Stimulated activated CD8-positive, alpha-beta memory T cell treated with anti-CD3 and anti-CD28 coated beads, Interleukin-15, amount 100 ng/mL, for 48 hours (primary cell): Measurements from ENCODE around the gene ZNF749.
"Not testable (repeated sequence)": the region's sequence is repeated elsewhere in the genome, so short reads cannot be mapped to it uniquely, and the experiment has no call there.

Source experiments
- DNase-seq, 2 donors: peaks; one replicate each; pipeline ENCODE4 v3.0.0-alpha.2; 2020; ENCODE audit warnings: low read depth in 2 of 2

Gene ZNF749

GRCh38 chr19:57465680-57466381 lies 30.7 kb downstream of the ZNF749 start:
- no peak for DNase-seq

DNA sequence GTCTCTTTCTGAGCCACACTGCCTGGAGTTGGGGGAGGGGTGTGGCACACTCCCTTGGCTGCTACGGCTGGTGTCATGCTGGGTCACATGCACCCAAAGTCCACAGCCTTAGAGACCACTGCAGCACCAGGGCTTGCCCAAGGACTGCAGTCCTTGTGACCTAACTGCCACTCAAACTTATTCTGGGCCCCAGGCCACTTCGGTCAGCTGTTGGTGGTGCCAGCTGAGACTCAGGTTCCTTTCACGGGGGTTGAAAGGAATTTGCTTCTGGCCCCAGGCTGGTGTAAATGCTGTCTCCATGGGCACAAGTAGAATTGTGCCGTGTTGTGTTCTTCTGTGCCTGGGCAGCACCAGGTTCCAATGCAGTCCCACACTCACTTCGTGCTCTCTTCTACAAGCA lies 31.4 kb downstream of the ZNF749 start:
- DNase-seq: no peak

DNA sequence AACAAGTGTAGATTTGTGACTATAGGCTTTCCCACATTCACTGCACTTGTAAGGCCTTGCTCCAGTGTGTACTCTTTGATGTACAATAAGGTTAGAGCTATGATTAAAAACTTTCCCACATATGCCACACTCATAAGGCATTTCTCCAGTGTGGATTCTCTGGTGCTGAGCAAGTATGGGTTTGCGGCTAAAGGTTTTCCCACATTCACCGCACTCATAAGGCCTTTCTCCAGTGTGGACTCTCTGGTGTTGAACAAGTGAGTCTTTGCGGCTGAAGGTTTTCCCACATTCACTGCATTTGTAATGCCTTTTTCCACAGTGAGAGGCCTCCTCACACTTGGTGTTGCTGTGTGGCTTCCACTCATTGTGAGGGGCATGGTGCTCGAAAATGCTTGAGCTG lies 38.5 kb downstream of the ZNF749 start:
- no peak for DNase-seq

DNA sequence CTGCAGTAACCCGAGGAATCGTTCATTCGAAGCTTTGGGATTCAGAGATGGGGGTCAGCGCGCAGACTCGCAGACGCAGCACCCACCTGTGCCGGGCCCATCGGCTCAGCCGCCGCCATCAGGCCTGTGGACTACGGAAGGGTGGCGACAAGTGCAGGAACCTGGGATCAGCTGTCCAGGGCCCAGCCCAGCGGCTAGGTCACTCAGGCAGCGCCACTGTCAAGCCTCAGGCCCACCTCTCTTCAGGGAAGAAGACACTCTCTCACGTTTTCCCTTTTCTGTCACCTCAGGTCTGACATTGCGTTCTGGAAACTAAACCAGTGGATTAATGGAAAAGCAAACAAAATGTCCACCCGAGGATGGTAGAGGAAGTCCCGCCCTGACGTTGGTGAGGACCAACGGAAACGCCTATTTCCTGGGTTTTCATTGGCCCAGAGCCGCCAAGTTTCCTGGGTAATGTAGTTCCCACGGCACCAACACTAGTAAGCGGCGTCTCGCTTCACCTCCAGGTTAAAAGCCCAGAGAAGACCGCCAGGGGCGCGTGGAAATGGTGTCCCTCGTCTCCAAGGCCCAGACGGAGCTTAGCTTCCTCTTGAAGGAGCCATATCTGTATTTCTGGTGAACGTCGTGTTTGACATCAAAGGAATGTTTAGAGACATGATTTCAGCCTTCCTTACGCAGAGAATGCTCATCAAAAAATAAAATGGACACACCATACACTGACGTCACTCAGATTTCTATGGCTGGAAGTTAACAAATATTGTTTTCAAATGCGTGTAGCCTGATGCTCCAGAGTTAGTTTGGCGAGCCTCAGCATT lies 42.3 kb downstream of the ZNF749 start, which contains the start of gene ZNF772:
ZNF772 (minus strand) TSS at position 376 of the 818 bp plus-strand sequence; CDS start at position 119, 257 bp downstream.
- peak; percentile 73 to 79 for DNase-seq

GRCh38 chr19:57487477-57488298 lies 52.6 kb downstream of the ZNF749 start, which contains the start of gene ZNF419:
Gene ZNF419 (plus strand): TSS chr19:57487750. CDS start chr19:57487951, 201 bp downstream.
- DNase-seq: peak; percentile 84 to 88

DNA sequence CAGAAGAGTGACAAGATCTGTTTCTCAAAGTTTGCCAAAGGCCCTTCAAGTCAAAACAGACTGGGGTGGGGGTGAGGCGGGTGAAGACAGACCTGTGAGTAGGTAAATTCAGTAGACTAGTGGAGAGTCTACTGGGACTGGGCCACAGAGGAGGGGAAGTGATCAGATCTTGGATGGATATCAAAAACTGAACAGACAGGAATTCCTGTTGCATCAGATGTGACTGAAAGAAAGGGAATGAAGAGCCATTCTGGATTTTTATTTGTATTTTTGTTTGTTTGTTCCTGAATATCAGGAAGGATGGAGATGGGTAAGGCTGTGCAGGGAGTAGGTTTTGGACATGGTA lies 53.1 kb downstream of the ZNF749 start:
- not testable (repeated sequence) for DNase-seq
